Type B pancreatic cell (in vitro differentiated cells): Measurements from ENCODE around the gene FSTL5. TPM values are rescaled to one million over a fixed set of nuclear protein-coding genes. Genes with fewer than 3 reads are reported as not detected.

Source experiments
- DNase-seq: peaks from one replicate; pipeline ENCODE4 v3.0.0; 2021; ENCODE audit warnings: mixed read lengths; ENCODE audit not compliant: unreplicated experiment; ENCODE audit errors: extremely low spot score
- H3K27ac Mint-ChIP-seq: 2 replicates; pipeline ENCODE4 v1.8.0; 2021; ENCODE audit warnings: mild to moderate bottlenecking, mixed read lengths
- H3K27me3 Mint-ChIP-seq: 2 replicates; pipeline ENCODE4 v1.8.0; 2021; ENCODE audit warnings: mixed read lengths
- H3K36me3 Mint-ChIP-seq: 2 replicates; pipeline ENCODE4 v1.8.0; 2021; ENCODE audit warnings: mixed read lengths
- H3K4me1 Mint-ChIP-seq: one replicate; pipeline ENCODE4 v1.8.0; 2021; ENCODE audit warnings: mixed read lengths; ENCODE audit not compliant: unreplicated experiment
- H3K4me3 Mint-ChIP-seq: 2 replicates; pipeline ENCODE4 v1.8.0; 2021; ENCODE audit warnings: mild to moderate bottlenecking, mixed read lengths
- H3K9me3 Mint-ChIP-seq: 2 replicates; pipeline ENCODE4 v1.8.0; 2021; ENCODE audit warnings: mixed read lengths
- CTCF ChIP-seq: fragments of 200-600 bp; sonication (generic); conservative IDR thresholded peaks from 2 replicates; pipeline ENCODE4 v1.5.0; 2021; ENCODE audit warnings: antibody characterized with exemption, mild to moderate bottlenecking
- total RNA-seq: library from RNA; stranded (reverse); gene quantifications from 2 replicates; pipeline ENCODE4 v1.2.1, GENCODE V29; 2021; ENCODE audit warnings: low replicate concordance

Gene FSTL5
- total RNA-seq, 1 donor from 2014 or later, result 3.6 TPM

- Mint-ChIP-seq H3K36me3 (no peaks in the 10 kb centered on the region), H3K27me3 (no peaks in the 10 kb centered on the region), H3K9me3 (no peaks in the 10 kb centered on the region), H3K27ac (no peak overlapping the region), H3K4me1 (no peaks in the 10 kb centered on the region), H3K4me3 (no peak overlapping the region)
- no peak for TF ChIP-seq CTCF
- DNase-seq, result no peak
Measured at GRCh38 chr4:161931089-161931488, 232.7 kb downstream of the FSTL5 start.

GRCh38 chr4:161929956-161930355 is 233.8 kb downstream of the FSTL5 start:
- H3K27ac Mint-ChIP-seq, result no peak overlapping the region

GRCh38 chr4:161926033-161926828 is 237.6 kb downstream of the FSTL5 start:
- H3K4me1 Mint-ChIP-seq, result no peaks in the 10 kb centered on the region
- TF ChIP-seq CTCF, result no peak
- no peak overlapping the region for H3K27ac Mint-ChIP-seq
- no peak for DNase-seq
- H3K27me3 Mint-ChIP-seq, result no peaks in the 10 kb centered on the region
- H3K36me3 Mint-ChIP-seq, result no peaks in the 10 kb centered on the region
- H3K9me3 Mint-ChIP-seq, result no peaks in the 10 kb centered on the region
- H3K4me3 Mint-ChIP-seq, result no peak overlapping the region

More at GRCh38 chr4:161929956-161930355, 233.8 kb downstream of the FSTL5 start:
- H3K4me3 Mint-ChIP-seq, result no peak overlapping the region
- H3K36me3 Mint-ChIP-seq, result no peaks in the 10 kb centered on the region
- H3K27me3 Mint-ChIP-seq, result no peaks in the 10 kb centered on the region
- H3K9me3 Mint-ChIP-seq, result no peaks in the 10 kb centered on the region
- H3K4me1 Mint-ChIP-seq, result no peaks in the 10 kb centered on the region
- TF ChIP-seq CTCF, result no peak
- DNase-seq, result no peak

- DNase-seq, result no peak
- Mint-ChIP-seq H3K27ac (no peak overlapping the region), H3K9me3 (no peaks in the 10 kb centered on the region), H3K36me3 (no peaks in the 10 kb centered on the region), H3K4me3 (no peak overlapping the region), H3K4me1 (no peaks in the 10 kb centered on the region), H3K27me3 (no peaks in the 10 kb centered on the region)
- TF ChIP-seq CTCF, result no peak
Measured at GRCh38 chr4:161920304-161921052, 243.3 kb downstream of the FSTL5 start.

- no peak overlapping the region for H3K27ac Mint-ChIP-seq
- DNase-seq, result no peak
- no peaks in the 10 kb centered on the region for H3K4me1 Mint-ChIP-seq
Measured at GRCh38 chr4:161919442-161920220, 244.2 kb downstream of the FSTL5 start.

More at GRCh38 chr4:161919442-161920220, 244.2 kb downstream of the FSTL5 start:
- TF ChIP-seq CTCF, result no peak
- H3K9me3 Mint-ChIP-seq, result no peaks in the 10 kb centered on the region
- no peak overlapping the region for H3K4me3 Mint-ChIP-seq
- no peaks in the 10 kb centered on the region for H3K27me3 Mint-ChIP-seq
- no peaks in the 10 kb centered on the region for H3K36me3 Mint-ChIP-seq
